Cardiac muscle cell (in vitro differentiated cells and primary cell): ENCODE data around the gene PDZK1. TPM values are rescaled to one million over a fixed set of nuclear protein-coding genes. Genes with fewer than 3 reads are reported as not detected.
"Not testable (repeated sequence)": the region's sequence is repeated elsewhere in the genome, so short reads cannot be mapped to it uniquely, and the experiment has no call there.

Experiments used
- DNase-seq, 2 donors: peaks; one replicate each; pipeline versions ENCODE4 v3.0.0 to v3.0.0-alpha.2; 2010 to 2017; ENCODE audit warnings: low read depth in 1 of 2, low spot score in 1 of 2
- H3K27ac ChIP-seq: fragments of 200-600 bp; sonication (generic); 2 replicates; pipeline ENCODE4 v1.5.1; 2016
- H3K27me3 ChIP-seq: fragments of 200-600 bp; sonication (generic); 2 replicates; pipeline ENCODE4 v1.6.0; 2016; ENCODE audit warnings: control low read depth
- H3K36me3 ChIP-seq: fragments of 200-600 bp; sonication (generic); 2 replicates; pipeline ENCODE4 v1.5.1; 2016; ENCODE audit warnings: control low read depth
- H3K4me1 ChIP-seq: fragments of 200-600 bp; sonication (generic); 2 replicates; pipeline ENCODE4 v1.8.1; 2017; ENCODE audit warnings: low read depth, mild to moderate bottlenecking, mixed run types
- H3K4me3 ChIP-seq: fragments of 200-600 bp; sonication (generic); 2 replicates; pipeline ENCODE4 v1.5.1; 2016; ENCODE audit warnings: mild to moderate bottlenecking
- H3K9me3 ChIP-seq: fragments of 200-600 bp; sonication (generic); 2 replicates; pipeline ENCODE4 v1.5.1; 2017; ENCODE audit warnings: low read depth, mild to moderate bottlenecking, control low read depth
- CTCF ChIP-seq: IDR thresholded peaks from 2 replicates; pipeline ENCODE4 v1.5.1; 2012; ENCODE audit warnings: low read depth, mild to moderate bottlenecking, low read length
- polyA plus RNA-seq: library from polyadenylated mRNA; unstranded; fragments of >200 nt; fragmentation: Nextera tagmentation; extraction: Ambion mirVana; gene quantifications from 2 replicates; pipeline ENCODE4 v1.2.1, GENCODE V29; 2016
- total RNA-seq: library from RNA; depleted of rRNA; stranded (reverse); fragments of >200 nt; gene quantifications from 2 replicates; pipeline ENCODE4 v1.2.3, GENCODE V29; 2016

Gene PDZK1
- total and polyA plus RNA-seq, 2 experiments from 2014 or later: 0.18 to 0.77 TPM

- H3K4me3 ChIP-seq: no peak overlapping the region
- no peaks in the 10 kb centered on the region for H3K4me1 ChIP-seq
- TF ChIP-seq CTCF: no peak
- no peak for DNase-seq
- H3K27ac ChIP-seq: no peak overlapping the region
- H3K36me3 ChIP-seq: no peaks in the 10 kb centered on the region
- no peaks in the 10 kb centered on the region for H3K27me3 ChIP-seq
- H3K9me3 ChIP-seq: no peaks in the 10 kb centered on the region
Observed at GRCh38 chr1:145688328-145688727, 18.8 kb downstream of the PDZK1 start.

GRCh38 chr1:145686078-145686477, 21.1 kb downstream of the PDZK1 start:
- not testable (repeated sequence) for H3K4me1 ChIP-seq, H3K27me3 ChIP-seq, H3K27ac ChIP-seq, DNase-seq, H3K4me3 ChIP-seq, H3K36me3 ChIP-seq, H3K9me3 ChIP-seq

- H3K27ac ChIP-seq, H3K36me3 ChIP-seq, H3K9me3 ChIP-seq, H3K4me3 ChIP-seq, DNase-seq, H3K27me3 ChIP-seq, H3K4me1 ChIP-seq: not testable (repeated sequence)
Observed at GRCh38 chr1:145684858-145685257, 22.3 kb downstream of the PDZK1 start.

- not testable (repeated sequence) for H3K4me3 ChIP-seq, DNase-seq, H3K4me1 ChIP-seq, H3K27me3 ChIP-seq, H3K36me3 ChIP-seq, H3K27ac ChIP-seq, H3K9me3 ChIP-seq
Observed at GRCh38 chr1:145673217-145673616, 34.0 kb downstream of the PDZK1 start.

- not testable (repeated sequence) for H3K36me3 ChIP-seq, DNase-seq, H3K27me3 ChIP-seq, H3K27ac ChIP-seq, H3K4me1 ChIP-seq, H3K4me3 ChIP-seq, H3K9me3 ChIP-seq
Observed at GRCh38 chr1:145670995-145671745, 36.0 kb downstream of the PDZK1 start.

- H3K4me3 ChIP-seq, H3K27ac ChIP-seq, DNase-seq, H3K27me3 ChIP-seq, H3K9me3 ChIP-seq, H3K4me1 ChIP-seq, H3K36me3 ChIP-seq: not testable (repeated sequence)
Observed at GRCh38 chr1:145665015-145665414, 42.2 kb downstream of the PDZK1 start.

GRCh38 chr1:145662502-145662901, 44.7 kb downstream of the PDZK1 start:
- H3K4me1 ChIP-seq, H3K27ac ChIP-seq, H3K27me3 ChIP-seq, H3K36me3 ChIP-seq, H3K9me3 ChIP-seq, DNase-seq, H3K4me3 ChIP-seq: not testable (repeated sequence)

GRCh38 chr1:145656245-145656943, 50.8 kb downstream of the PDZK1 start:
- H3K27ac ChIP-seq, DNase-seq, H3K9me3 ChIP-seq, H3K4me1 ChIP-seq, H3K27me3 ChIP-seq, H3K4me3 ChIP-seq, H3K36me3 ChIP-seq: not testable (repeated sequence)

- not testable (repeated sequence) for H3K9me3 ChIP-seq, H3K27ac ChIP-seq, H3K4me3 ChIP-seq, H3K4me1 ChIP-seq, DNase-seq, H3K36me3 ChIP-seq, H3K27me3 ChIP-seq
Observed at GRCh38 chr1:145643990-145644389, 63.2 kb downstream of the PDZK1 start.

GRCh38 chr1:145641886-145642285, 65.3 kb downstream of the PDZK1 start:
- DNase-seq, H3K9me3 ChIP-seq, H3K4me1 ChIP-seq, H3K27me3 ChIP-seq, H3K27ac ChIP-seq, H3K4me3 ChIP-seq, H3K36me3 ChIP-seq: not testable (repeated sequence)

- not testable (repeated sequence) for H3K27ac ChIP-seq, H3K27me3 ChIP-seq, H3K4me1 ChIP-seq, DNase-seq, H3K4me3 ChIP-seq, H3K36me3 ChIP-seq, H3K9me3 ChIP-seq
Observed at GRCh38 chr1:145636237-145636636, 70.9 kb downstream of the PDZK1 start.

- H3K27ac ChIP-seq, H3K4me1 ChIP-seq, H3K27me3 ChIP-seq, H3K36me3 ChIP-seq, H3K4me3 ChIP-seq, H3K9me3 ChIP-seq, DNase-seq: not testable (repeated sequence)
Observed at GRCh38 chr1:145622177-145622576, 85.0 kb downstream of the PDZK1 start.
